WI38 (cell line): ENCODE measurements around the gene ALDH1A3.

Experiments used
- H3K4me3 ChIP-seq: 2 replicates; pipeline ENCODE4 v1.5.1; 2011; ENCODE audit warnings: low read depth, mild to moderate bottlenecking, control low read depth, low read length
- CTCF ChIP-seq: IDR thresholded peaks from 2 replicates; pipeline ENCODE4 v1.5.1; 2012; ENCODE audit warnings: low read depth, mild to moderate bottlenecking, control low read depth, low read length

ALDH1A3 gene

GRCh38 chr15:100937171-100937570 lies 57.5 kb downstream of the ALDH1A3 start:
- TF ChIP-seq CTCF = no peak
- no peak overlapping the region for H3K4me3 ChIP-seq

DNA sequence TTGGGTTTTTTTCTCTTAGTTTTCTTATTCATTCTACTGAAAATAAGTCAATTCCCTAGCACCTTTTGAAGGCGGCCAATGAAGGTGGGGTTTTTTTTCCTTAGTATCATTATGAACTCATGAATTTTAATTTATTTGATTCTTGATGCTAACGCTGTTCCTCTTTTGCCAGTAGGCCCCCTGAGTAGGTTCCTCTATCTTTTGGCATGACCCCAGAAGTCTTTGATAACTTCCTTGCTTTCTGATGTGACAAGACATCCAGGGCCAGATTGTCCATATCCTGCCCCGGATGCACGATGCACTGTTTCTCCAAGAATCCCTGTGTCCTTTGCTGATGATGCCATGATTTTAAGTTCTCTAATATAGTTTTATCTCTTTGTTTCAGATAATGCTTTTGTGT lies 60.2 kb downstream of the ALDH1A3 start:
- TF ChIP-seq CTCF = no peak
- H3K4me3 ChIP-seq = no peak overlapping the region

DNA sequence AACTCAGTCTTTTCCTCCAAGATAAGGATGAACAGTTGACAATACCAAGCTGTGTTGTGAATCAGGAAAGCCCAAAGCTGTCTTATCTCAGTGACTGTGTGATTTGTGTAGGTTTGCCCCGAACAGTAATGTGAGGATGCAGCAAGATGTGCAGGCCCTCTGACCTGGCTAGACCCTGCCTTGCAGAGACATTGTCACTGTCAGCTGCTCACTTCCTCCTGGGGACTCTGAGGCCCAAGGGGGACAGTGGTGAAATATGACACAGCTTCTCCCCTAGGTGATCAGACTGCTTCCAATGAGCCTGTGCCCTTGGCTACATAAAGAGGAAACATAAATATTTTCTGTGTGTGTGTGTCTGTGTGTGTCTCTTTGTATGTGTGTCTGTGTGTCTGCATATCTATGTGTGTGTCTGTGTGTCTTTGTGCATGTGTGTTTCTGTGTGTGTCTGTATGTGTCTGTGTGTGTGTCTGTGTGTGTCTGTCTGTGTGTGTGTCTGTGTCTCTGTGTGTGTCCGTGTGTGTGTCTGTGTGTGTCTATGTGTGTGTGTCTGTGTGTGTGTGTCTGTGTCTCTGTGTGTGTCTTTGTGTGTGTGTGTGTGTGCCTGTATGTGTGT lies 61.2 kb downstream of the ALDH1A3 start:
- H3K4me3 ChIP-seq = no peak overlapping the region
- no peak for TF ChIP-seq CTCF

GRCh38 chr15:100941536-100941935 lies 61.9 kb downstream of the ALDH1A3 start:
- no peak for TF ChIP-seq CTCF
- no peak overlapping the region for H3K4me3 ChIP-seq

DNA sequence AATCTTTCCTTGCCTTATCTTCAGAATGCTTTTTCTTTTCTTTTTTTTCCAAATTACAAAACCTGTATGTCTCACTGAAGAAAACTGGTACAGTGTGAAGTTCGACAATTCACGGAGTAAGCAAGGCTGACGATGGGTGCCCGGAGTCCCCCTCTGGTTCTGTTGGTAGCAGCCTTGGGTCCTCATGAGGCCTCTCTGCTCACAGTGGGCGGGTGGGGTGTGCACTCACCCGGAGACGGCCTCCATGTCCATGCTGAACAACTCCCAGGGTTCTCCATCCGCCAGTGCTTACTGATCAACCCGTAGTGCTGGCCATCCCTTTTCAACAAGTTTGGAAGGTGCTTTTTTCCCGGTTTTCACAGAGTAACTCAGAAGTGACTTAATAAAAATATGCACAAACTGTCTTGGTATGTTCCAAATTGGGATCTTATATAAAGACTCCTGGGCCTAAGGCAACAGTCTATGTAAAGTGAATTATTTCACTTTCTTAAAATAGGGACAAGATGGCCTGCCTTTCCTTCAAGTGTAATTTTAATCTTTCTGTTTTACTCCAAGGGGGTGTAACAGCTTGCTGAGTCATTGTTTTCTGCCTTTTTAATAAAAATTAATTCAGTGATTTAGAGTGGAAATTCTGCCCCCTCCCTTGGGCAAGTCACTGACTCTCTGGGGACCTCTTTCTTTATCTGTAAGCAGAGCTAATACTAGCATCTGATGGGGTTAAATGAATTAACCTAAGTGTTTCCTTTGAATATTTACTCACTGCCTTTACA lies 63.2 kb downstream of the ALDH1A3 start:
- no peak for TF ChIP-seq CTCF
- H3K4me3 ChIP-seq = no peak overlapping the region

GRCh38 chr15:100944244-100944895 lies 64.7 kb downstream of the ALDH1A3 start:
- TF ChIP-seq CTCF = no peak
- H3K4me3 ChIP-seq = no peak overlapping the region

GRCh38 chr15:100944986-100945385 lies 65.4 kb downstream of the ALDH1A3 start:
- TF ChIP-seq CTCF = no peak
- H3K4me3 ChIP-seq = no peak overlapping the region
